Measurements from ENCODE around the gene TBL1X.
"Not testable (repeated sequence)": the region's sequence is repeated elsewhere in the genome, so short reads cannot be mapped to it uniquely, and the experiment has no call there.

TBL1X gene

DNA sequence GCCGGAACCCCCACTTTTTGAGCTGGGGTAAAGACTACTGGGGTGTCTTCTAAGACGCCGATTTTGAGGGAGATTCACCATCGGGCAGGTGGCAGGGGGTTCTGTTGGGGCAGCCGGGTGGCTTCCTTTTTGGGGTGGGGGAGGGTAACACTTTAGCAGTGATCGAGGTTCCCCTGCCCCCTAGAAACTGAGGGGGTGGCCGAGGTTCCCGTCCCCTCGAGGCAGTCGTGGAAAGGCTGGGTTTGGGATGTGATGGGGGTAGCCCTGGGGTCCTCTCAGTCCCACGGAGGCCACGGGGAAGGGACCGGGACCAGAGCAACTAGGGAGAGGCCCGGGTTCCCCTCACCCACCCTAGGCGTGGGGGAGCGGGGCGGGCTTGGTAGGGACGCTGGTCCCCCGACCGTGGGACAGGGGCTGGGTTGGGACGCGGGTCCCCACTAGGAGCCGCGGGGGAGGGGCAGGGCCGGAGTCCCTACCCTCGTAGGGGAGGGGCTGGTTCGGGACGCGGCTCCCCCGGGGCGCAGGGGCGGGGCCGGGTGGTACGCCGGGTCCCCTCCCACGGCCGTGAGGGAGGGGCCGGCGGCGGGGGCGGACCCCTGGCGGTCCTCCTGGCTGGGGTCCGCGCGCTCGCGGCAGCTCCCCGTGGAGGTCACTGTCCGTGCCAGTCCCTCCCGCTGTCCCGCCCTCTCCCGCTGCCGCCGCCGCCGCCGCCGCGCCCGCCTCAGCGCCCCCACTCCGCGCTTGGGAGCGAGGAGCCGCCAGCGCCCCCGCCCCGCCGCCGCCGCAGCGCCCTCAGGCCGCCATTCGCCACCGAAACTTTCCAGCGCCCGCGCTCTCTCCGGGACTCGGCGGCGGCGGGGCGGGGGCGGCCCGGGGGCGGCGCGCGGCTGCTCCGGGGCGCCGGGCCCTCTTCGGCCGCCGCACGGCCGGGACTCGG lies at the start of gene TBL1X:
Gene TBL1X (plus strand): TSS at position 624 of the 937 bp plus-strand sequence. CDS start 188,529 bp downstream, outside the sequence.
- DNase-seq = peak; percentile 9

DNA sequence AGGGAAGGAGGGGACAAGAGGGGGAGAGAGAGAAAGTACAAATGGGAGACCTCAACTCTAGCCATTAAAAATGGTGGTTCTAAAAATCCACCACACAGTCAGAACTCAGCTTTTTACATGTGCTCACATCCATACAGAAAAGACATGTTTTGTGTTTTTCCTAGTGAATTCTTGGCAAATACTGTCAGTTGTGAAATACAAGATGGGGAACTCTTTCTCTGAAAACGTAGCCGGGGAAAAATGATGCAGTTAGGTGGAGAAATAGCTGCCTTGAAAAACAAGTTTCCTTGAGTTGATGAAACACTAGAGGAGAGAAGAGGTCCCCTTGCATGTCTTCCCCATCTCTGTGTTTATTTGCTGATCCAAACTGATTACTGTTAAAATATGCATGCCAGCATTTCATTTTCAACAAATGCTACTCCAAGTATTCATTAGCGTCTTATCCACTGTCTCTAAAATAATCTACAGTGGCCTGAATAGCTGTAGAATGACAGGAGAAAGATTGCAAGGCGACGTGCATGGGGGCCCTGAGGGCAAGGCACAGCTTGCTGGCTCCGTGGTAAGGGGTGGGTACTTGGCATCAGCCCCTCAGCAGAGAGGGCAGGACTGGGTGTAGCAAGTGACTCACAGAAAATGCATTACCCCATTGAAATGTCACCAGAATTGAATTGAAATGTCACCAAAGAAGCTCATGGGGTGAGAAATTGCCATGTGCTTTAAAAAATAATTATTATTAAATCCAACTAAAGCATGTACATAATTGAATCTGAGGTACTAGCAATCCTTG lies 48.1 kb upstream of the TBL1X start:
- DNase-seq = no peak

DNA sequence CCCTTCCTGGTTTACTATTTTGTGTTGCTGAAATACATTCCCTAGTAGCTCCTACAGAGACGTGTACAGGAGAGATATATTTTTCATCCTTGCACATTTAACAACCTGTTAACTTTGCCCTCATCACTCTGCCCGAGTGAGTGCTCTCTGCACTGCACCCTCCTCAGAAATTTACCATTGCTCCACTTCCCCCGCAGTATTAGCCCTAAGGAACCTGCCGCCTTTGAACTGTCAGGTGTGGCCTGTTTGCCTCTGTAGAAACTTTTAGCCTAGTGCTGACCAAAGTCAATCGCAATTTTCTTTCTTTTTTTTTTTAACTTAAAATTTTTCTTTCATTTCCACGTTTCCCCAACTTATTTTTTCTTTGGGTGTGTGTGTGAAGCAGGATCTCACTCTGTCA lies 46.6 kb upstream of the TBL1X start:
- no peak for DNase-seq

DNA sequence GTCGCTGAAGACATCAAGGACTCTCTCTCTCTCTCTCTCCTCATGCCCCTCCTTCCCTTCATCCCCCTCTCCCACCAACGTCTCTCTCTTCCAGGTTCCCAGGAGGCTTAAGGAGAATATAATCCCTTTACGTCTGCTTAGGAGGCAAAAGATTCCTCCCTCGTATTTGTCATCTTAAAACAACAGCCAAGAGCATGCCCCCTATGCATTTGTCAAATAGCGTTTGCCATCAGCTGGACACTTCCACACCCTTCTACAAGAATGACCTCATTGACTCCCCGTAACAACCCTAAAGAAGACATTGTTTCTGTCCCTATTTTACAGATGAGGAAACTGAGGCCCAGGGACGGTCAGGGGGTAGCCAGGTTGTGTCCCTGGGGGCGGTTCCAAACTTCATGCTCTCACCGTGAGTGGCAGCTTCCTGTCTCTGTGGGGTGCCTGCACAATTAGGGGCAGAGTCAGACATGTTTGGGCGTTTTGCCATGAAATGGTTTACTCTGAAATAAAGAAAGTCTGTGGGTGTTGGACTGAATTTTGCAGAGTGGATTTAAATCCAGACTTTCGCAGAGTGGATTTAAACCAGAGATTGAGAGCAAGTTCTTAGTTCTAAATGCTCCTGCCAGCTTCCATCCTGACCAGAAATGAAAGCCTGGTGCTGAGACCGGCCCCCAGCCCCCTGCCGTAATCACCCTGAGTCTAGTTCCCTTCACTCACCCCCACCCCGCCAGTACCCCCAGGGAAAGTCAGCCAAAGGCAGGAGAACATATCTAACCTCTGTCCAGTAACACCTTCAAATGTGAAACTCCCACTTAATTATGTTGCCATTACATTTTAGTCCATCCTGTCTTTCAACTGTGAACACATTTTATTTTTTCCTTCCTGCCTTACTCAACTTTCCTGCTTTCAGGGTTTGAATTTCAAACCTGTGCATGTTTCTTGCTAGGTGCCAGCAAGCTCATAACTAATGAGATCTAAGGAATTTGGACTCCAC lies 44.3 kb upstream of the TBL1X start:
- DNase-seq = no peak

DNA sequence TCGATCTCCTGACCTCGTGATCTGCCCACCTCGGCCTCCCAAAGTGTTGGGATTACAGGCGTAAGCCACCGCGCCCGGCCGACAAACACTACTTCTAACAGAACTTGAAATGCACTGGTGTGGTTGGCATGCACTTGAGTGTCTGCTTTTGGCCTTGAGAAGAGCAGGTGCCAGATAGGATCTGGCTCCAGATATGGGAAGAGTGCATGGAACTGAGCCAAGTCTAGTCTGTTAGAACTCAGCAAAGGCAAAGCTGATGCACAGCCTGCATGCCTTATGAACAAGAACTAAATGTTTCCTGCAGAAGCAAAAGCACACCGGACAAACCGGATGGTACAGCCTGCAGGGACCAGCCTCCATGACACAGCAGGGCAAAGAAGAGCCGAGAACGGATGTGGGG lies 35.1 kb upstream of the TBL1X start:
- no peak for DNase-seq

DNA sequence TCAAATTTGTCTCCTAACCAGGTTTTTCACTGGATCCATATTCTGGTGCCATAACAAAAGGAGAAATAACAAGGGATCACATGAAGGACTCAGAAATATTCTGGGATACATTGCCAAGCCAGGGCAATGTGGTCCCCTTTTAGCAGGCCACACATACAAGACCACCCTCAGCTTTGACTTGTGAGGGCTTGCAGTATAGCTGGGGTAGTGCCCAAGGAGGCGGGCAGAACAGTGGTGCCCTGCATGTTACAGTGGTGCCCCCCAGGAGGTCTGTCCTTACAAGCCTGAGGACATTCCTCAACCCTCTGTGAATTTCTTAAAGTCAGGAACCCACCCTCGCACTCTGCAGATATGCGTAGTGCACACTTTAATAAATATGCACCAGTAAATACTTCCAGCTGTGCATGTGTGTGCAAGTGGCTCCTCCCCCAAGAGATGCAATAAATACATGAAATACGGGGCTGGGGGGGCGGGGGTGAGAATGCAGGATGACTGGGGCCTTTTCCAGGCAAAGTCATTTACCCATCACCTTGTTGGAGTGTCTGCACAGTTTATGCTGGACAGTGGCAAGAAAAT lies 34.4 kb upstream of the TBL1X start:
- DNase-seq = no peak

DNA sequence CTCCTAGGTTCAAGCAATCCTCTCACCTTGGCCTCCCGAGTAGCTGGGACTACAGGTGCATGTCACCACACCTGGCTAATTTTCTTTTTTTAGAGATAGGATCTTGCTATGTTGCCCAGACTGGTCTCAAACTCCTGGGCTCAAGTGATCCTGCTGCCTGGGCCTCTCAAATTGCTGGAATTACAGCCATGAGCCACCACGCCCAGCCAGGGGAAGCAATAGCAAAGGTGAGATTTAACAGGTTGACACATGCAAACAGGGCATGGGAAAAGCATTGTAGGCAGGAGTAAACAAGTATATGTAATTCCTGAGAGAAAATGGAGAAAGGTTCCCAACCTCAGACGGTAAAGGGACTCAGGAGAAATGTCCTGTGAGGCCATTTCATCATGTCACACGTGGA lies 33.6 kb upstream of the TBL1X start:
- DNase-seq = no peak

DNA sequence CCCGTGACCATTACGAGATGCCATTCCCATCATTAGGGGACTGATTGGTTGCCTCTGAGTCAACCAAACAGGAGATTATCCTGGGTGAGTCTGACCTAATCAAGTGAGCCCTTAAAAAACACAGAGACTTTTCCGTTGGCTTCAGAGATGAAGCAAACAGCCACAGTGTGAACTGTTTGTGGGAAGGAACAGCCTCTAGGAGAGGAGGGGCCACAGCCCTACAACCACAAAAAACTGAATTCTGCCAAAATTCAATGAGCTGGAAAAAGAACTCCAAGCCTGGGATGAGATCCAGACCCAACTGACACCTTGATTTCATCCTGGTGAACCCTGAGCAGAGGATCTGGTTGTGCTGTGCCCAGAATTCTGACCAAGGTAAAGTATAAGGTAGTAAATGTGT lies 31.3 kb upstream of the TBL1X start:
- no peak for DNase-seq

DNA sequence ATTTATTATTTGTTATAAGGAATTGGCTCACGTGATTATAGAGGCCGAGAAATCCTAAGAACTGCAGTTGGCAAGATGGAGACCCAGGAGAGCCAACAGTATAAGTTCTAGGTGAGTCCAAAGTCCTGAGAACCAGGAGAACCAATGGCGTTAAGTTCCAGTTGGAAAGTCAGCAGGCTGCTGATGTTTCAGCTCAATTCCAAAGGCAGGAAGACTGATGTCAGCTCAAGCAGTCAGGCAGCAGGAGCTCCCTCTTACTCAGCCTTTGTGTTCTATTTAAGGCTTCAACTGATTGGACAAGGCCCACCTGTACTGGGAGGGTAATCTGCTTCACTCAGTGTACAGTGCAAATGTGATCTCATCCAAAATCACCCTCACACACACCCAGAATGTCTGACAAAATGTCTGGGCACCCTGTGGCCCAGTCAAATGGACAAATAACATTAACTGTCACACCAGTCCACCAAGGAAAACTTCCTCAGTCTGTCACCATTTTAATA lies 30.8 kb upstream of the TBL1X start:
- no peak for DNase-seq

DNA sequence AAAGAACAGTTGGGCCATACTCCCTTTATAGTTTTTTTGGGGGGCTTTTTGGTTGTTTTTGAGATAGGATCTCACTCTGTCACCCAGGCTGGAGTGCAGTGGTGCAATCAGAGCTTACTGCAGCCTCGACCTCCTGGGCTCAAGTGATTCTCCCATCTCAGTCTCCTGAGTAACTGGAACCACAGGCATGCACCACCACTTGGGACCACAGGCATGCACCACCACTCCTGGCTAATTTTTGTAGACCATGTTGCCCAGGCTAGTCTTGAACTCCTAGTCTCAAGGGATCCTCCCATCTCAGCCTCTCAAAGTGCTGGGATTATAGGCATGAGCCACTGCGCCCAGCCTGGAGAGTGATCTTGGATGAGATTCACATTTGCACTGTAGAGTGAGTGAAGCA lies 29.8 kb upstream of the TBL1X start:
- DNase-seq = not testable (repeated sequence)

DNA sequence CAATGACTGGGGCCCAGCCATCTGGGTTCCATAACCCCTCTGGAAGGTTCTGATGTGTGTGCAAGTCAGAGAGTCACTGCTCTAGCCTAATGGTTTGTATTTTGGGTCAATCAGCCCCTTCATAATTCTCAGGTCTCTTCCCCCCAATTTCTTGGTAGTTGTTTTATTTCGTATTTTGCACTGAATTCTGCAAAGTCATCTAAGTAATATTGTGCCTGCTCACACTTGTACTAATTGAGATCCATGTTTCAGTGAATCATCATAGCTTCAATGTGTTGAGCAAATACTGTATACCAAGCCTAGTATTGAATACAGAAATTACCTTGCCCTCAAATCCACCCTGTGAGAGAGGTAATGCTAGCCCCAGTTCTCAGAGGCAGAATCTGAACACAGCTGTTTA lies 28.0 kb upstream of the TBL1X start:
- no peak for DNase-seq

DNA sequence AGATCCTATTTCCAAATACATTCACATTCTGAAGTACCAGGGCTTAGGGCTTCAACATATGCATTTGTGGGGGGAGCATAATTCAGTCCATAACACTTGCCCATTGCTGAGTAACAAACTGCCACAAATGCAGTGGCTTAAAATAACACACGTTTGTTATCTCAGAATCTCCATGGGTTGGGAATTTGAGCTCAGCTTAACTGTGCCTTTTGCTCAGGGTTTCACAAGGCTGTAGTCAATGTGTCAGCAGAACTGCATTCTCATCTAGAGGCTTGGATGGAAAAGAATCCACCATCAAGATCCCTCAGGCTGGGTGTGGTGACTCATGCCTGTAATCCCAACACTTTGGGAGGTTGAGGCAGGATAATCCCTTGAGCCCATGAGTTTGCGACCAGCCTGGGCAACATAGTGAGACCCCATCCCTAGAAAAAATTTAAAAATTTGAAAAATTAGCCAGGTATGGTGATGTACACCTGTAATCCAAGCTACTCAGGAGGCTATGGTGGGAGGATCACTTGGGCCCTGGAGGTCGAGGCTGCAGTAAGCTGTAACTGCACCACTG lies 25.8 kb upstream of the TBL1X start:
- DNase-seq = no peak

DNA sequence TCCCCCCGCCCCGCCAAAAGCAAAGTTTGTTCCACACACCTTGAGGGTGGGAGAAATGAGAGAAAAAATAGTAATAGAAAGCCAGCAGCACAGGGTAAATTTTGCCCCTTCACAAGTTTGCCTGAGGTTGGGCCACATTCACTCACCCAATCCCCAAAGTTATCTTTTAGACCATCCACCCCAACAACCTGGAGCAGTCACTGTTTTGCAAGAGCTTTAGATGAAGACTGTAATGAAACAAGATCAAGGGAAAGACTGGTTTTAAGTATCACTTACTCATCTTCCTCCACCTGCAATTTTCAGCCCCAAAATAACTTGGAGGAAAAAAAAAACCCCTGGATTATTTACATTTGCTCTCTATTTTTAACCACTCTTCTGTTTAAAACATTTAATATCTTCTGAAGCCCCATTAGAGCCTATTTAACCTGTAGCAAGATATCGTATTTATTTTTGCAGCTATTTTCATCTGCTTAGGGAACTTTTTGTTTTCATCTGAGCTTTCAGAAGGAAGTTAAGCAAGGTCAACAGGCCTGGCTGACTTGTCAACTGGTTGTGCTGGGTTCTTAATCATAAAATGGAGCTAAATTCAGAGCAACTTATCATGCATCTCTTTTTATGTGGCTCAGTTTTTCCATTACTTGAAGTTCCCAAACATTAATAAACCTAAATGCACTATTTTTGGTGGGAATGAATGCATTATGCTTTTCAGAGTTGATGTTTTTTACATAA lies 24.6 kb upstream of the TBL1X start:
- no peak for DNase-seq

DNA sequence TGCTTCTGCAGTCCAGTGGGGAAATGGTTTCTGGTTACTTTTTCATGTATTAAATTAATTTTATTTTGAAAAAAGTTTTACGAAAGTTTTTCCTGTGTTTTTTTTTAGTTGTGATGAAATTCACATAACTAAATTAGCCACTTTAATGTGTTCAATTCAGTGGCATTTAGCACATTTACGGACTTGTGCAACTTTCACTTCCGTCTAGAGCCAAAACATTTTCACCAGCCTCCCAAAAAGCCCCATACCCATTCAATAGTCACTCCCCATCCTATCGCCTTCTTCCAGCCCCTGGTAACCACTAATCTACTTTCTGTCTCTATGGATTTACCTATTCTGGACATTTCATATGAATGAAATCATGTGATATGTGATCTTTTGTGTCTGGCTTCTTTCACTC lies 22.8 kb upstream of the TBL1X start:
- no peak for DNase-seq

DNA sequence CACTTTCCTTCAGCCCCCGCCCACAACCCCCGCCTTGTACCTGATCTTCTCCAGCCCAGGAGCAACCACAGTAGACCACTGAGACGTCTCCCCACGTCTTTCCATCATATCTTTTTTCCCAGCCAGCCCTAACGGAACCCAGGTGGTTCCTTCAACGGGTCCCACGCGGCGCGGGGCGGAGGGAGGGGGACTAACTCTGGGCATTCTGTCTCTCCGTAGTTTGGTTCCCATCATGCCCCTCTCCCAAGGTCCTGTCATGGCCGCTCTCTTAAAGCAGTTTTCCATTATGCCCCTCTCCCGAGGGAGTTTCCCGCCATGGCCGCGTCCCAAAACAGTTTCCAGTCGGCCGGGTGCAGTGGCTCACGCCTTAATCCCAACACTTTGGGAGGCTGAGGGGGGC lies 21.5 kb upstream of the TBL1X start:
- DNase-seq = no peak

DNA sequence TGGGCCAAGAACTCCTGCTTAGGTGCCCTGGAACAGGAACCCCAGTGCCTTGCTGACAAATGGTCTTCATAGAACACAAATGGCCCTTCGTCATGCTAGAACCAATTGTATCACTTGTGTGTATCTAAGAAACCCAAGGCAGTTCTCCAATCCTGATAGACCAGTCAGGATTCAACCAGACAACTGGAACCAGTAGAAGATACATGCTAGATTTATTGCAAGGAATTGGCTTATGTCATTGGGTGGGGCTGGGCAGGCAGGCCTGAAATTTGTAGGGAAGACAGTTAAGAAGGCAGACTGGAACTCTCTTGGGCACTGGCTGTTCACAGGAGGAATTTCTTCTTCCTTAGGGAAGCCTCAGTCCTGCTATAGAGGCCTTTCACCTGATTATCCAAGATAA lies 17.0 kb upstream of the TBL1X start:
- no peak for DNase-seq

DNA sequence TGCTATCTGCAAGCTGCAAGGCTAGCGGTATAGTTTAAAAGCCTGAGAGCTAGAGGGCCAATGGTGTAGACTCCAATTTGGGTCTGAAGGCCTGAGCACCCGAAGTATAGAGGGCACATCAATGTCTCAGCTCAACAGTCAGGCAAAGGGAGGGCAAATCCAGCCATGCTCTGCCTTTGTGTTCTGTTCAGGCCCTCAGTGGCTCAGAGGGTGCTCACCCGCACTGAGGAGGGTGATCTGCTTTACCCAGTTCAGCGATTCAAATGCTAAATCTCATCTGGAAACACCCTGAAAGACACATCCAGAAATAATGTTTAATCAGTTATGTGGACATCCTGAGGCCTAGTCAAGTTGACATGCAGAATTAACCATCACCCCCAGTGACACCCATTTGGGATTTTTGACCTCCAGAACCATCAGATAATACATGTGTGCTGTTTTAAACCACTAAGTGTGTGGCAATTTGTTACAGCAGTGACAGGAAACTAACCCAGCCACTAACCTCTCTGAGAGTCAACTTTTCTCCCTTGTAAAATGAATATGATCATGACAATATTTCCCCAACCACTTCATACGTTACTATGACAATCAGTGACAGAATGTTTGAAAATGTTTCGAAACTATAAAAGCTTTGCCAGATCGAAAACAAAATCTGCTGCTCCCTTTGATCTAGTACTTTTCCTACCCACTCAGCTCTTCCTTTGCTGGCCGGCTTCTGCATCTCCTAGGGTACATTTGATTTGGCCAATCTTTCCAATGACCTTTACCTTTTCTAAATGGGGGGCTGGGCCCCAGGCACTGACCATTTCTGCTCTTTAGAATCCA lies 8.4 kb upstream of the TBL1X start:
- no peak for DNase-seq

DNA sequence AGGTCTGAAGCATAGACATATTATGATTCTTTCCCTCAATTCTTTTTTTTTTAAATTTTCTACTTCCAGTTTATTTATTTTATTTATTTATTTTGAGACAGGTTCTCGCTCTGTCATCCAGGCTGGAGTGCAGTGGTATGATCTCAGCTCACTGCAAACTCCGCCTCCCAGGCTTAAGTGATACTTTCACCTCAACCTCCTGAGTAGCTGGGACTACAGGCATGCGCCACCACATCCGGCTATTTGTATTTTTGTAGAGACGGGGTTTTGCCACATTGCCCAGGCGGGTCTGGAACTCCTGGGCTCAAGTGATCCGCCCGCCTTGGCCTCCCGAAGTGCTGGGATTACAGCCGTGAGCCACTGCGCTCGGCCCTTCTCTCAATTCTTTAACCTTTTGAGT lies 6.8 kb upstream of the TBL1X start:
- not testable (repeated sequence) for DNase-seq

DNA sequence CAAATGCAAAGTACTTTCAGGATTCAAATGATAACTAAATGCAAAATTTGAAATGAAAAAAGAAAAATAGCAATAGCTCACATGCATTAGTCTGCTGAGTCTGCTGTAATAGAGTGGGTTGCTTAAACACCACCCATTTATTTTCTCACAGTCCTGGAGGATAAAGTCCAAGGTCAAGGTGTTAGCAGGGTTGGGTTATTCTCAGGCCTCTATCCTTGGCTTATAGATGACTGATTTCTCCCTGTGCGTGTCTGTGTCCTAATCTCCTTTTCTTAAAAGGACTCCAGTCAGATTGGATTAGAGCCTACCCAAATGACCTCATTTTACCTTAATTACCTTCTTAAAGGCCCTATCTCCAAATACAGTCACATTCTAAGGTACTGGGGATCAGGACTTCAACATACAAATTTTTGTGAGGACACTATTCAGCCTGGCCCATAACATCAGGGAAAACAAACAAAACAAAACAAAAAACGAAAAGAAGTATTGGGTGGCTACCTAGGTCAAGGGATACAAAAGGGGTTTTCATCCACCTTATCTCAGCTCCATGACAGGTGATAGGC lies 6.3 kb upstream of the TBL1X start:
- DNase-seq = no peak

DNA sequence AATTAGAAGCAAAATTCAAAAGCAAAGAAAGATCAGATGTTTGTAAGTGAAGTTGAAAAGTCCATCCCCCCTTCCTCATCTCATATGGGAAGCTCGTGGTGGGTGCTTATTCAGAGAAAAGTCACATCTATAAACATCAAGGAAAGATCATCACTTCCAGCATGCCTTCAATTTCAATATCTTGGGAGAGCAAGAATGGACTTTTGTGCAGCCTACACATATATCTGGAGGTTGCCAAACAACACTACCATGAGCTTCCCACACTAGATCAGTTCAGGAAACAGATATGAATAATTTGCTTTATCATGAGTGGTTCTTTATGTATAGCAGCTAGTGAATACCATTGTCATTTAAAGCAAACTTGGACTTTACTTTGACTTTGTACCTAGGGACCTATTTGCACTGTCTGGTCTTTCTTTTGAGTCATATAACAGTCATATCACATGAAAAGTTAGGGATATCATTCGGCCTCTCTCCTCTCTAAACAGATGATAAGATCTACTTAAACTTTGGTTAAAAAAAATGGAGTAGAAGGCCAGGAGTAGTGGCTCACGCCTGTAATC lies 5.6 kb upstream of the TBL1X start:
- no peak for DNase-seq

Measured in NCI-H1436 (cell line).